KMS-11 (cell line): ENCODE results near the gene ADH7.

Experiments
- H2AFZ ChIP-seq: fragments of 200-600 bp; sonication (generic); 2 replicates; pipeline ENCODE4 v1.6.1; 2016; ENCODE audit warnings: antibody characterized with exemption, mixed run types, low read depth
- H3K27ac ChIP-seq: fragments of 200-600 bp; sonication (generic); 2 replicates; pipeline ENCODE4 v1.6.1; 2016; ENCODE audit warnings: mild to moderate bottlenecking, mixed run types
- H3K27me3 ChIP-seq: fragments of 200-600 bp; sonication (generic); 2 replicates; pipeline ENCODE4 v1.6.1; 2017; ENCODE audit warnings: mild to moderate bottlenecking, low read depth, mixed run types, moderate library complexity; ENCODE audit not compliant: insufficient read depth
- H3K36me3 ChIP-seq: fragments of 200-600 bp; sonication (generic); 2 replicates; pipeline ENCODE4 v1.6.1; 2017; ENCODE audit warnings: mild to moderate bottlenecking, mixed run types; ENCODE audit not compliant: insufficient read depth
- H3K4me1 ChIP-seq: fragments of 200-600 bp; sonication (generic); 2 replicates; pipeline ENCODE4 v1.6.1; 2016; ENCODE audit warnings: mild to moderate bottlenecking, low read depth, mixed run types; ENCODE audit not compliant: poor library complexity, severe bottlenecking
- H3K4me2 ChIP-seq: fragments of 200-600 bp; sonication (generic); 2 replicates; pipeline ENCODE4 v1.7.0; 2016; ENCODE audit warnings: mild to moderate bottlenecking, mixed run types
- H3K4me3 ChIP-seq: fragments of 200-600 bp; sonication (generic); IDR thresholded peaks from 2 replicates; pipeline ENCODE4 v1.6.1; 2017; ENCODE audit warnings: low read depth, low read length, mixed read lengths; ENCODE audit not compliant: insufficient read depth
- H3K79me2 ChIP-seq: fragments of 200-600 bp; sonication (generic); 2 replicates; pipeline ENCODE4 v1.6.1; 2016; ENCODE audit warnings: low read depth, mixed run types; ENCODE audit not compliant: insufficient read depth
- H3K9ac ChIP-seq: fragments of 200-600 bp; sonication (generic); 2 replicates; pipeline ENCODE4 v1.6.1; 2016; ENCODE audit warnings: mild to moderate bottlenecking, mixed run types
- H4K20me1 ChIP-seq: fragments of 200-600 bp; sonication (generic); 2 replicates; pipeline ENCODE4 v1.6.1; 2016; ENCODE audit warnings: mild to moderate bottlenecking, mixed run types; ENCODE audit not compliant: insufficient read depth
- TF ChIP-seq, protein P1 (sequence below): fragments of 200-600 bp; sonication (generic); conservative IDR thresholded peaks from 2 replicates; pipeline ENCODE4 v1.6.1; 2017; ENCODE audit warnings: low read depth, mild to moderate bottlenecking, antibody characterized with exemption, low read length, moderate library complexity, mixed read lengths

The ADH7 gene

DNA sequence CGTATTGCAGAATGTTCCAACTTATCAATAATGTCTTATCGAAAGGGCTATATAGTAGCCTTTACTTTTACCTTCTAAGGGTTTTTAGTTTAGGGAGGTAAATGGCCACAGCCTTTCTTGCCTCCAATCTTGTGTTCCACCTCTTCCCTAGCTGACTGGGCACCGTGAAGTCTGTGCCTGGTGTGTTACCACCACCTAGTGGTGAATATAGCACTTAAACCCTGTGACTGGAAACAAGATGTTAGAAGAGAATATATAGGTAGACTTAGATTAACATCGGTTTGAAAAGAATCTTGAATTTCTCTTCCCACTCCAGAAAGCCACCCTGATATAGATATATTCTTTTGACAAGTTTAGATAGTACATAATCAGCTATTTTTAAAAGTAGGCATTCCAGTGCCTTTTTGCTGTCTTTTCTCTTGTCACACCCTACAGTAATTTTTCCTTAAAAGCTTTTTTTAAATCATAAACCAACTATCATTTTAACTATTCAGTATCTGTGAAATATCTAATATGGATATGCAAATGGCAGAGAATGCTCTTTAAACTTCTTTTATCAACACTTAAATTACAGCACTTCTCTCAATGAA, 27.8 kb upstream of the ADH7 start:
- no peaks in the 10 kb centered on the region for H3K79me2 ChIP-seq
- no peak overlapping the region for H3K9ac ChIP-seq
- H3K27ac ChIP-seq: no peak overlapping the region
- H2AFZ ChIP-seq: no peak overlapping the region
- no peaks in the 10 kb centered on the region for H3K4me1 ChIP-seq
- no peaks in the 10 kb centered on the region for H3K27me3 ChIP-seq
- H3K4me2 ChIP-seq: no peak overlapping the region
- no peaks in the 10 kb centered on the region for H3K36me3 ChIP-seq
- H3K4me3 ChIP-seq: no peak overlapping the region
- no peaks in the 10 kb centered on the region for H4K20me1 ChIP-seq
- TF ChIP-seq, protein P1, sequence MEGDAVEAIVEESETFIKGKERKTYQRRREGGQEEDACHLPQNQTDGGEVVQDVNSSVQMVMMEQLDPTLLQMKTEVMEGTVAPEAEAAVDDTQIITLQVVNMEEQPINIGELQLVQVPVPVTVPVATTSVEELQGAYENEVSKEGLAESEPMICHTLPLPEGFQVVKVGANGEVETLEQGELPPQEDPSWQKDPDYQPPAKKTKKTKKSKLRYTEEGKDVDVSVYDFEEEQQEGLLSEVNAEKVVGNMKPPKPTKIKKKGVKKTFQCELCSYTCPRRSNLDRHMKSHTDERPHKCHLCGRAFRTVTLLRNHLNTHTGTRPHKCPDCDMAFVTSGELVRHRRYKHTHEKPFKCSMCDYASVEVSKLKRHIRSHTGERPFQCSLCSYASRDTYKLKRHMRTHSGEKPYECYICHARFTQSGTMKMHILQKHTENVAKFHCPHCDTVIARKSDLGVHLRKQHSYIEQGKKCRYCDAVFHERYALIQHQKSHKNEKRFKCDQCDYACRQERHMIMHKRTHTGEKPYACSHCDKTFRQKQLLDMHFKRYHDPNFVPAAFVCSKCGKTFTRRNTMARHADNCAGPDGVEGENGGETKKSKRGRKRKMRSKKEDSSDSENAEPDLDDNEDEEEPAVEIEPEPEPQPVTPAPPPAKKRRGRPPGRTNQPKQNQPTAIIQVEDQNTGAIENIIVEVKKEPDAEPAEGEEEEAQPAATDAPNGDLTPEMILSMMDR: peak; percentile 95

DNA sequence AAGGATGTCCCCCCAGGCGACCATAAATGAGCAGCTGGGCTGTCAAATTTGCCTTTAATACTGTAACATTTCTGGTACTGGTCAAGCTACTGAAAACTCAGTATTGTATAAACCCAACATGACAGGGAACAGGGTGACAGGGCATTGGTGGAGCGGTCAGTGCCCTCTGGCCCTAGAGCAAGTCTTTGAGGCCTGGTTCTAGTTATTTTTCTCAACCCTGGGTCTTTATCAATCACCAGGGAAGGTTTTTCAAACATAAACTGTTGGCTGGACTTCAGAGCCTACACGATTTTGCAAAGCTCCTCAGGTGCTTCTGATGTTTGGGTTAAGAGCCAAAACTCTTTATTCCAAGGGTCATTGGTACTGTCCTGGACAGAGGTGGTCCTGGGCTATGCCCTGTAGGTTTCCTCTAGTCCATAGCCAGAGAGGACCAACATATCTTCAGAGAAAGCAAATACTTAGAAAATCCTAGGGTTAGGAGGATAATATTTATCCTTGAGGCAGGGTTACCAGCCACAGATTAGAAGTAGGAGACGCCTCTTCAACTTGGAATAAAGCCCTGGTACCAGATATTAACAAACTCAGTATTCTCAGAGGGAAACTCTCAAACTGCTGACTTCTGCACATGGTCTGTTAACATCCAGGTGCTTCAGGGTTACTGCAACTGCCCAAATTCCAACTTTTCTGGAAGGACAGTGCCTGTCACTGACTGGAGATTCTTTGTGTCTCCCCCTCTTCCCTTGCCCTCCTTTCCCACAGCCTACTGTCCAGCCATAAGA, 26.7 kb upstream of the ADH7 start:
- H3K27ac ChIP-seq: no peak overlapping the region
- no peaks in the 10 kb centered on the region for H4K20me1 ChIP-seq
- TF ChIP-seq, protein P1: no peak
- H3K36me3 ChIP-seq: no peaks in the 10 kb centered on the region
- no peak overlapping the region for H3K4me3 ChIP-seq
- H3K9ac ChIP-seq: no peak overlapping the region
- H3K27me3 ChIP-seq: no peaks in the 10 kb centered on the region
- H3K4me1 ChIP-seq: no peaks in the 10 kb centered on the region
- H3K79me2 ChIP-seq: no peaks in the 10 kb centered on the region
- no peak overlapping the region for H2AFZ ChIP-seq
- H3K4me2 ChIP-seq: no peak overlapping the region

DNA sequence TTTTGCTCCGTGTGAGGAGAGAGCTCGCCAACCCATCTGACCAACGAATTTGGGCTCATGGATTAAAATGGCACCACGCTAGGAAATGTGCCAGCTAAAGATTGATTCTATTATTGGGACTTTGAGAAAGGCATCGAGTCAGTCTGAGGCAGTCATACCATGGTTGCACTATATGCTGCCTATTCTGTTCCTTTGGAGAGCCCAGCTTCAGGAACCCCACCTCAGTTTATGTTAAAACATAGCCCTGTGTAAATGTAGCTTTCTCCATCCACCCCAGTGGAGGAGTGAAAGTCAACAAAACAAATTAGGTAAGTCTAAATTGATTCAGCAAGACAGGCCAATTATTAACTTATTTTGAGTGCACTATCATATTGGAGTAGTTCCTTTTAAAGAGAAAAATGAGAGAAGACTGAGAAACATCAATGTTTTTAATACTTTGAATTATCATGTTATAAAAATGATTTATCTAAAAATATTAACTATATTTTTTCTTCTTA, 24.5 kb upstream of the ADH7 start:
- H3K4me3 ChIP-seq: no peak overlapping the region
- no peaks in the 10 kb centered on the region for H3K27me3 ChIP-seq
- no peaks in the 10 kb centered on the region for H3K36me3 ChIP-seq
- H3K4me1 ChIP-seq: no peaks in the 10 kb centered on the region
- no peak overlapping the region for H3K27ac ChIP-seq
- no peaks in the 10 kb centered on the region for H4K20me1 ChIP-seq
- no peak overlapping the region for H3K9ac ChIP-seq
- no peak overlapping the region for H2AFZ ChIP-seq
- TF ChIP-seq, protein P1: no peak
- no peaks in the 10 kb centered on the region for H3K79me2 ChIP-seq
- H3K4me2 ChIP-seq: no peak overlapping the region

DNA sequence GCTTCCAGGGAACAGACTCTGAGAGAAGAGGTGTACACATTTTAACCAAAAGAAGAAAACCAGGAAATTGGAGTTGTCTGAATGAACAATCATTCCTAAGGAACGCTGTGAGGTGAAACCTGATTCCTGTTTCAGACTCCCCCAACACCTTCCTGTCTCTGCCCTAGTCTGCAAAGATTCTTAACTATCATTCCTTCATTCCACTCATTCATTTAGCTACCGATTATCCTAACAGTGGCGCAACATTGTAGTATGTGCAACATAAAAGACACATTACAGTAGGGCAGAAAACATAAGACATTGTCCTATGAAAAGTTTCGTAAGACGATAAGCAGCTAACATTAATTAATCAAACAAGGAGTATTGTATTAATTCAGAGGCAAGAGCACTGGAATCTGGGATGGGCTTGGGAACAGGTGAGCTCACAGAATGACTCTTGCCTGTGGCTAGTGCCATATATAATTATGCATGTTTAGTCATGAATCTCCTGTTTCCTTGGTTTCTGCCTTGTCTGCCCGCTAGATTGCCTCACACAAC, 23.8 kb upstream of the ADH7 start:
- Histone ChIP-seq H3K4me3 (no peak overlapping the region), H3K79me2 (no peaks in the 10 kb centered on the region), H4K20me1 (no peaks in the 10 kb centered on the region), H3K4me2 (no peak overlapping the region), H3K27me3 (no peaks in the 10 kb centered on the region), H2AFZ (no peak overlapping the region), H3K9ac (no peak overlapping the region), H3K4me1 (no peaks in the 10 kb centered on the region), H3K36me3 (no peaks in the 10 kb centered on the region), H3K27ac (no peak overlapping the region)
- TF ChIP-seq, protein P1: no peak
